COR-L47 (cell line): Measurements from ENCODE around the gene PCBP3.

ENCODE experiments used
- DNase-seq: peaks from one replicate; lab custom pipeline; 2025; lab: John Stamatoyannopoulos, UW

Gene PCBP3

GRCh38 chr21:45724994-45725843 is 81.7 kb downstream of the PCBP3 start:
- DNase-seq: no peak

DNA sequence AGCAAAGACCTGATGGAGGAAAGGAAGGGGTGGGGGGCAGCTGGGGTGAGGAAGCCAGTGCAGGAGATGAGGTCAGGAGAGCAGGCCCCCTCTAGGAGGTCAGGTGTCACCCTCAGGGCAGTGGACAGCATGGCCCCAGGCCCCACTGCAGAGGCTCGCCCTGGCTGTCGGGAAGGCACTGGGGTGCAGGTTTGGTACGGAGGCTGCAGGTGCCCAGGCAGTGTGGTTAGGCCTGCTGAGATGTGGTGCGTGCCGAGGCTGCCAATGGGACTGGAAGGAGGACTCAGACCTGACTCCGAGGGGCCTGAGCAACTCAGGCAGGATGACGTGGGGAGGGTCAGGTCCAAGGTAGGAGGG is 82.3 kb downstream of the PCBP3 start:
- no peak for DNase-seq

DNA sequence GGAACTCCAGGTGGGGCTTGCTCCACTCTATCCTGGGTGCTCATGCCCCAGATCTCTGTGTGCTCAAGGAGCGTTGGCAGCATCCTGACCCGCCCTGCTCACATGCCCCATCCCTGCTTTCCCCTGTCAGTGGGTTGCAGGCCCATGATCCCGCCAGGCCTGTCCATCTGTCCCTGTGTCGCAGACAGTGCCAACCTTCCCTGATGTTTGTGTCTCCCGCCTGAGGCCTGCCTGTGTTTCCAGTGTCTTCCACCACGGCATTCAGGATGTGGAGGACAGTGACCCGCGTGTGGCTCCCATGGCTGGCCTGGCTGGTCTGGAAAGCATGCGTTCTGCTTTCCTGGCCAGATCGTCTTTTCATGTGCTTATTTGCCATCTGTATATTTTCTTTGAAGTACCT is 82.9 kb downstream of the PCBP3 start:
- no peak for DNase-seq

- DNase-seq: no peak
These were observed 83.9 kb downstream of the PCBP3 start for GRCh38 chr21:45727390-45727789.

GRCh38 chr21:45735259-45736000 is 91.9 kb downstream of the PCBP3 start:
- no peak for DNase-seq

- DNase-seq: no peak
These were observed 92.6 kb downstream of the PCBP3 start for GRCh38 chr21:45736042-45736689.

GRCh38 chr21:45736690-45737484 is 93.4 kb downstream of the PCBP3 start:
- no peak for DNase-seq

- DNase-seq: no peak
These were observed 94.1 kb downstream of the PCBP3 start for GRCh38 chr21:45737485-45738166.

GRCh38 chr21:45739218-45740087 is 95.9 kb downstream of the PCBP3 start:
- no peak for DNase-seq

GRCh38 chr21:45740088-45740440 is 96.5 kb downstream of the PCBP3 start:
- no peak for DNase-seq

DNA sequence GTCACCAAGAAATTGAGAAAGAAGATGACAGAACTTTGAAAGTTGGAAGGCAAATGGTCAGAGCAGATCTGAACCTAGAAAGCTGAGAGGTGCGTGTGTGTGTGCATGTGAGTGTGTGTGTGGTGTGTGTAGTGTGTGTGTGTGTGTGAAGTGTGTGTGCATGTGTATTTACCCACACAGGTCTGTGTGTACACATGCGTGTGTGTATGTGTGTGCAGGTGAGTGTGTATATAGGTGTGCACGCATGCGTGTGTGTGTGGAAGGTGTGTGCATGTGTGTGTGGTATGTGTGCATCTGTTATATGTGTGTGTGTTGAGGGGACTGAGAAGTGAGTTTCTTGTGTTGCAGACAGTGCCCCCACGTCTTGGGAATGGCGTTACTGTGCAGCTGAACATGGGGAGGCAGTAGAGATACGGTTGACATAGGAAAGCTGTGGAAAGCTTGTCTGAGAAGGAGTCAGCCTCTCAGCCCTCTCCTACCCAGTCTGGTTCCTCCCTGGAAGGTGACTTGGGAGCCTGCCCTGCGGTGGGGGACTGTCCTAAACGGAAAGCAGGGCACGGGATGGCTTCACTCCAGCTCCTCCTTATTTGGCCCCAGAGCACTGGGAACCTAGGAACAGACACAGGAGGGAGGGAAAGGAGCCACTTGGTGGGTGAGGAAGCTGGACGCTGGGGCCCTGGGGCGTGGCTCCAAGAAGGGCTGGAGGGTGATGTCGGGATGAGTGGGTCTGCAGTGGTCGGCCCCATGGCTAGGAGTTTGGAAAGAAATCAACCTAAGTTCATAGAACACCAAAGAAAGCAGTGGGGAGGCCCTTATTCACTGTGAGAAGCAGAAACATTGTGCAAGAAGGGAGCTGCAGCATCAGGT is 97.2 kb downstream of the PCBP3 start:
- DNase-seq: no peak

DNA sequence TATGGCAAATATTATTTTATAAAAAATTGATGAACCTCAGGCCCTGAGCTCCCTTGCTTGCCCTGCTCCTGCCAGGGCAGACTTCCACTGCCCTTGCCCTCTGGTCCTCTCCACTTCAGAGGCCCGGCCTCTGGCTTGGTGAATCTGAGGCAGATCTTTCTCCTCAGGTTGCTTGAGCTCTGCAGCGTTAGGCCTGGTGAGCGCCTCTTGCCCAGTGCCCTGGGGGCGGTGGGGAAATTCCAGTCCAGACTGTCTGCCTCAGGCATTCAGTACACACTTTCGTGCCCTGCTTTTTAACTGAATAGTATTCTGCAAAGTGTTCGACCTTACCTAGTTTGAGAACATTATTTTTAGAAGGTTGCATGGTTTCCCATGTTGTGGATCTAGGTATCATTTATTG is 98.2 kb downstream of the PCBP3 start:
- DNase-seq: no peak

GRCh38 chr21:45742247-45742646 is 98.7 kb downstream of the PCBP3 start:
- no peak for DNase-seq

DNA sequence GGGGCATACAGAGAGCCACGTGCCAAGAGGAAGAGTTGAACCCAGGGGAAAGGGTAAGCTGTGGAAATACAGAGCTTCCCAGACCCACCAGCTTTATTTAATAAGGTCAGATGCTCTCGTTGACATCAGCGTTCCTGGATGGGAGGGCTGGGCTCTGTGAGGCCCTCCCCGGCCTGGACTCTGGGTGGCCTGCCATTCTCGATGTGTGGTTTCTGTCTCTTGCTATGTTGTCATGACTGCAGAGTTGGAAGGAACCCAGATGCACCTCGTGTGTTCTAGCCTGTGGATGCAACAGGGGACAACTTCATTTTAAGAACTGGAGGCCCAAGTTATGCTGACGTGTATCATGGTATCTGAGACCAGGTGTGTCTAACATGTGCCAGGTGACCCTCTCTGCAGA is 101.7 kb downstream of the PCBP3 start:
- no peak for DNase-seq

- no peak for DNase-seq
These were observed 103.8 kb downstream of the PCBP3 start for GRCh38 chr21:45747233-45747766.

- peak; percentile 39 for DNase-seq
These were observed 104.4 kb downstream of the PCBP3 start for GRCh38 chr21:45747802-45748445.

GRCh38 chr21:45748593-45748992 is 105.1 kb downstream of the PCBP3 start:
- DNase-seq: no peak

GRCh38 chr21:45749974-45750373 is 106.4 kb downstream of the PCBP3 start:
- no peak for DNase-seq

DNA sequence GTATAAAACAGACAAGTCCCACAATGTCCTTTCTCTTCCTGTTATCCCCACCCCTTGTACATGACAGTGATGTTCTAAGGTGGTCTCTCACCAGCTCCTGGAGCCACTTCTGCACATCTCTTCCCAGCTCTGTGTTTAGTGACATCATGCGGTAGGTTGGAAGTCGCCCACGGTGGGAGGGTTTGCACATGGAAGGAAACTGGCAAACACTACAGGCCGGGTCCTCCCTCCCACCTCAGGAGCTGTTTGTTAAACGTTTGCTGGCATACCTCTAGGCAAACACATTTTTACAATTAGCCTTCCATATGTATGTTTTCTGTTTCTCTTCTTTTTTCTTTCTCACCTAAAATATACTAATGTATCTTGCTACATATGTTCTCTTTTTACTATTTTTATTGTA is 107.4 kb downstream of the PCBP3 start:
- DNase-seq: no peak
